Activated CD4-positive, alpha-beta T cell treated with anti-CD3 and anti-CD28 coated beads for 24 hours (primary cell): Measurements from ENCODE around the gene CABP5.
"Not testable (repeated sequence)": the region's sequence is repeated elsewhere in the genome, so short reads cannot be mapped to it uniquely, and the experiment has no call there.

Experiments
- DNase-seq, 2 donors: peaks; one replicate each; pipeline ENCODE4 v3.0.0-alpha.2; 2020; ENCODE audit warnings: low read depth in 2 of 2

Gene CABP5

GRCh38 chr19:48043675-48044258 is at the start of gene CABP5:
CABP5 (minus strand) TSS chr19:48044079; CDS start chr19:48043922, 157 bp downstream.
- no peak for DNase-seq

- not testable (repeated sequence) for DNase-seq
Observed at GRCh38 chr19:48091111-48091718, 47.3 kb upstream of the CABP5 start.

GRCh38 chr19:48090281-48090802 is 46.5 kb upstream of the CABP5 start:
- no peak for DNase-seq

- not testable (repeated sequence) for DNase-seq
Observed at GRCh38 chr19:48088991-48089390, 45.1 kb upstream of the CABP5 start.

- no peak for DNase-seq
Observed at GRCh38 chr19:48085904-48086864, 42.3 kb upstream of the CABP5 start.

- DNase-seq = no peak
Observed at GRCh38 chr19:48085076-48085475, 41.2 kb upstream of the CABP5 start.

- no peak for DNase-seq
Observed at GRCh38 chr19:48081106-48081505, 37.2 kb upstream of the CABP5 start.

- DNase-seq = not testable (repeated sequence)
Observed at GRCh38 chr19:48070177-48070769, 26.4 kb upstream of the CABP5 start.

GRCh38 chr19:48069435-48069834 is 25.6 kb upstream of the CABP5 start:
- no peak for DNase-seq

GRCh38 chr19:48064509-48064908 is 20.6 kb upstream of the CABP5 start:
- DNase-seq = no peak

- no peak for DNase-seq
Observed at GRCh38 chr19:48061401-48062344, 17.8 kb upstream of the CABP5 start.

- DNase-seq = no peak
Observed at GRCh38 chr19:48060381-48060780, 16.5 kb upstream of the CABP5 start.

GRCh38 chr19:48059331-48059730 is 15.5 kb upstream of the CABP5 start:
- no peak for DNase-seq

- no peak for DNase-seq
Observed at GRCh38 chr19:48053856-48054255, 10.0 kb upstream of the CABP5 start.

- no peak for DNase-seq
Observed at GRCh38 chr19:48053076-48053475, 9.2 kb upstream of the CABP5 start.

GRCh38 chr19:48051335-48052033 is 7.6 kb upstream of the CABP5 start:
- DNase-seq = no peak

GRCh38 chr19:48044561-48044960 is 682 bp upstream of the CABP5 start:
- no peak for DNase-seq

- DNase-seq = no peak
Observed at GRCh38 chr19:48041877-48042580, 1.9 kb downstream of the CABP5 start.

- DNase-seq = no peak
Observed at GRCh38 chr19:48036765-48037164, 7.1 kb downstream of the CABP5 start.

- DNase-seq = no peak
Observed at GRCh38 chr19:48033604-48034003, 10.3 kb downstream of the CABP5 start.
